SK-N-SH (cell line): ENCODE results near the gene AGMO.

Experiments
- CTCF ChIP-seq: fragments of 200-600 bp; sonication (generic); IDR thresholded peaks from 2 replicates; pipeline ENCODE4 v1.6.1; 2017; ENCODE audit warnings: antibody characterized with exemption, mild to moderate bottlenecking, moderate library complexity
- MAX ChIP-seq: IDR thresholded peaks from 2 replicates; pipeline ENCODE4 v1.4.0; 2012; ENCODE audit warnings: low read depth
- POLR2AphosphoS5 ChIP-seq: IDR thresholded peaks from 2 replicates; pipeline ENCODE4 v1.6.1; 2012; ENCODE audit warnings: low read depth, low read length
- RFX5 ChIP-seq: IDR thresholded peaks from 2 replicates; pipeline ENCODE4 v1.6.1; 2012; ENCODE audit warnings: mild to moderate bottlenecking, improper control_type of control experiment, low read length

GRCh38 chr7:15167912-15168311, 393.9 kb downstream of the AGMO start:
- TF ChIP-seq POLR2AphosphoS5 (no peak), RFX5 (no peak), CTCF (no peak), MAX (no peak)
